Astrocyte of the spinal cord (primary cell): ENCODE results near the gene NR0B2.
A peak's percentile ranks its signal among the peaks of the same experiment; 100 is the strongest.

ENCODE experiments used
- DNase-seq: peaks from one replicate; pipeline ENCODE4 v3.0.0; 2011; ENCODE audit warnings: low read depth, low spot score
- H3K4me3 ChIP-seq: 2 replicates; pipeline ENCODE4 v1.5.1; 2011; ENCODE audit warnings: low read depth, mild to moderate bottlenecking, low read length, moderate library complexity
- CTCF ChIP-seq: IDR thresholded peaks from 2 replicates; pipeline ENCODE4 v1.5.1; 2012; ENCODE audit warnings: low read depth, mild to moderate bottlenecking, low read length, inconsistent platforms
- in situ Hi-C: cut with HindIII; loops from 2 replicates; pipeline ENCODE4 v1.10.0; 2017; ENCODE audit warnings: low sequenced_read_pairs

NR0B2 gene

GRCh38 chr1:26863685-26864077 lies 50.1 kb downstream of the NR0B2 start:
- no peak for DNase-seq
- in situ Hi-C loops = no loop called here
- no peak for TF ChIP-seq CTCF
- H3K4me3 ChIP-seq = no peak overlapping the region

- in situ Hi-C loops = no loop called here
- peak; percentile 30 for TF ChIP-seq CTCF
- DNase-seq = no peak
- no peak within 1 kb of the TSS for H3K4me3 ChIP-seq
These were observed 50.7 kb downstream of the NR0B2 start, which contains the start of gene SFN for GRCh38 chr1:26862781-26863684. TSS of gene SFN (plus strand) at chr1:26863149. CDS start at chr1:26863213, 64 bp downstream.

GRCh38 chr1:26861889-26862378 lies 51.8 kb downstream of the NR0B2 start:
- in situ Hi-C loops = no loop called here
- DNase-seq = no peak
- TF ChIP-seq CTCF = no peak
- no peak overlapping the region for H3K4me3 ChIP-seq
